GM18498 (cell line): ENCODE results near the gene ANKRD63.

Experiments
- ATAC-seq: cut with Tn5 transposase; IDR thresholded peaks from one replicate; pipeline ENCODE4 v1.9.1; 2021; ENCODE audit warnings: mild to moderate bottlenecking, moderate library complexity; ENCODE audit not compliant: unreplicated experiment

Gene ANKRD63

GRCh38 chr15:40282869-40283614, at the start of gene ANKRD63:
Gene ANKRD63 (minus strand): TSS chr15:40283064. CDS start chr15:40282586, 478 bp downstream.
- peak; percentile 46 for ATAC-seq

GRCh38 chr15:40332113-40332781, 49.4 kb upstream of the ANKRD63 start:
- no peak for ATAC-seq

GRCh38 chr15:40331637-40332036, 48.8 kb upstream of the ANKRD63 start:
- no peak for ATAC-seq

- ATAC-seq = no peak
These were observed 48.2 kb upstream of the ANKRD63 start for GRCh38 chr15:40331026-40331425.

- ATAC-seq = no peak
These were observed 47.5 kb upstream of the ANKRD63 start for GRCh38 chr15:40330368-40330836.

GRCh38 chr15:40329804-40330203, 46.9 kb upstream of the ANKRD63 start:
- no peak for ATAC-seq

GRCh38 chr15:40328751-40329150, 45.9 kb upstream of the ANKRD63 start:
- ATAC-seq = no peak

GRCh38 chr15:40328176-40328575, 45.3 kb upstream of the ANKRD63 start:
- no peak for ATAC-seq

- ATAC-seq = no peak
These were observed 44.6 kb upstream of the ANKRD63 start for GRCh38 chr15:40327457-40327856.

GRCh38 chr15:40325700-40326099, 42.8 kb upstream of the ANKRD63 start:
- ATAC-seq = no peak

GRCh38 chr15:40325188-40325587, 42.3 kb upstream of the ANKRD63 start:
- ATAC-seq = no peak

GRCh38 chr15:40323953-40324937, 41.4 kb upstream of the ANKRD63 start:
- peak; percentile 12 for ATAC-seq

GRCh38 chr15:40323239-40323952, 40.5 kb upstream of the ANKRD63 start, which contains the start of gene INAFM2:
Gene INAFM2 (plus strand): TSS chr15:40323692. CDS start chr15:40324056, 364 bp downstream.
- ATAC-seq = peak; percentile 87

GRCh38 chr15:40322531-40323238, 39.8 kb upstream of the ANKRD63 start:
- no peak for ATAC-seq

GRCh38 chr15:40320931-40321371, 38.1 kb upstream of the ANKRD63 start:
- ATAC-seq = no peak

- no peak for ATAC-seq
These were observed 37.5 kb upstream of the ANKRD63 start for GRCh38 chr15:40320409-40320808.

GRCh38 chr15:40317580-40317979, 34.7 kb upstream of the ANKRD63 start:
- ATAC-seq = no peak

GRCh38 chr15:40316931-40317330, 34.1 kb upstream of the ANKRD63 start:
- ATAC-seq = no peak

GRCh38 chr15:40314723-40315276, 31.9 kb upstream of the ANKRD63 start:
- no peak for ATAC-seq
